GM12865 (cell line): Measurements from ENCODE around the gene PCCA.
A peak's percentile ranks its signal among the peaks of the same experiment; 100 is the strongest.

ENCODE experiments used
- DNase-seq: peaks from one replicate; pipeline ENCODE4 v3.0.0; 2010; ENCODE audit warnings: low read depth
- H3K4me3 ChIP-seq: 2 replicates; pipeline ENCODE4 v1.5.1; 2011; ENCODE audit warnings: mild to moderate bottlenecking, low read depth, low read length, control low read depth
- CTCF ChIP-seq: IDR thresholded peaks from 2 replicates; pipeline ENCODE4 v1.5.1; 2011; ENCODE audit warnings: low read length, control low read depth, low read depth, inconsistent platforms; ENCODE audit not compliant: insufficient read depth; ENCODE audit errors: missing control alignments

Gene PCCA

GRCh38 chr13:100485265-100485664 lies 396.4 kb downstream of the PCCA start:
- no peak overlapping the region for H3K4me3 ChIP-seq
- no peak for TF ChIP-seq CTCF
- no peak for DNase-seq

GRCh38 chr13:100490692-100491091 lies 401.8 kb downstream of the PCCA start:
- no peak overlapping the region for H3K4me3 ChIP-seq
- DNase-seq: no peak
- no peak for TF ChIP-seq CTCF

GRCh38 chr13:100491164-100491842 lies 402.4 kb downstream of the PCCA start:
- H3K4me3 ChIP-seq: no peak overlapping the region
- no peak for TF ChIP-seq CTCF
- DNase-seq: no peak

- DNase-seq: no peak
- TF ChIP-seq CTCF: no peak
- H3K4me3 ChIP-seq: no peak overlapping the region
Observed at GRCh38 chr13:100493418-100493817, 404.5 kb downstream of the PCCA start.

- no peak for TF ChIP-seq CTCF
- H3K4me3 ChIP-seq: no peak overlapping the region
- DNase-seq: no peak
Observed at GRCh38 chr13:100495455-100495854, 406.6 kb downstream of the PCCA start.

GRCh38 chr13:100497389-100497788 lies 408.5 kb downstream of the PCCA start:
- peak; percentile 25 for DNase-seq
- no peak for TF ChIP-seq CTCF
- H3K4me3 ChIP-seq: no peak overlapping the region

GRCh38 chr13:100502446-100502845 lies 413.6 kb downstream of the PCCA start:
- no peak for TF ChIP-seq CTCF
- DNase-seq: no peak
- H3K4me3 ChIP-seq: no peak overlapping the region
